H9 (cell line): ENCODE measurements around the gene KLHL3. TPM values are rescaled to one million over a fixed set of nuclear protein-coding genes. Genes with fewer than 3 reads are reported as not detected.

Experiments
- DNase-seq: peaks from one replicate; pipeline ENCODE4 v3.0.0-alpha.2; 2017
- H2AFZ ChIP-seq: one replicate; pipeline ENCODE4 v1.6.1; 2013; ENCODE audit warnings: mild to moderate bottlenecking, low read length, control low read depth, moderate library complexity
- H2AK5ac ChIP-seq: 2 replicates; pipeline ENCODE4 v1.6.1; 2013; ENCODE audit warnings: low read length, control low read depth, mixed read lengths; ENCODE audit not compliant: insufficient read length
- H2BK120ac ChIP-seq: one replicate; pipeline ENCODE4 v1.6.1; 2013; ENCODE audit warnings: low read depth, mild to moderate bottlenecking, low read length, control low read depth, inconsistent platforms; ENCODE audit not compliant: poor library complexity, severe bottlenecking
- H2BK12ac ChIP-seq: 2 replicates; pipeline ENCODE4 v1.6.1; 2013; ENCODE audit warnings: low read length, control low read depth, mixed read lengths, low read depth; ENCODE audit not compliant: insufficient read length
- H2BK15ac ChIP-seq: 2 replicates; pipeline ENCODE4 v1.6.1; 2013; ENCODE audit warnings: low read depth, low read length, control low read depth
- H2BK20ac ChIP-seq: one replicate; pipeline ENCODE4 v1.6.1; 2013; ENCODE audit warnings: low read depth, mild to moderate bottlenecking, low read length, control low read depth, inconsistent platforms; ENCODE audit not compliant: poor library complexity, severe bottlenecking
- H2BK5ac ChIP-seq: 2 replicates; pipeline ENCODE4 v1.6.1; 2013; ENCODE audit warnings: low read length, control low read depth, mixed read lengths; ENCODE audit not compliant: insufficient read length
- H3K14ac ChIP-seq: 2 replicates; pipeline ENCODE4 v1.6.1; 2013; ENCODE audit warnings: low read length, control low read depth; ENCODE audit not compliant: insufficient read depth
- H3K18ac ChIP-seq: 2 replicates; pipeline ENCODE4 v1.6.1; 2013; ENCODE audit warnings: low read depth, mild to moderate bottlenecking, mixed read lengths, low read length, control low read depth; ENCODE audit not compliant: insufficient read length
- H3K23ac ChIP-seq: 2 replicates; pipeline ENCODE4 v1.6.1; 2013; ENCODE audit warnings: low read length, control low read depth, mixed read lengths, low read depth; ENCODE audit not compliant: insufficient read length
- H3K23me2 ChIP-seq: 2 replicates; pipeline ENCODE4 v1.6.1; 2013; ENCODE audit warnings: low read depth, mild to moderate bottlenecking, mixed read lengths, low read length, control low read depth; ENCODE audit not compliant: insufficient read length, poor library complexity, severe bottlenecking
- H3K27ac ChIP-seq: 2 replicates; pipeline ENCODE4 v1.5.1; 2013; ENCODE audit warnings: low read length, control low read depth, mixed read lengths, low read depth; ENCODE audit not compliant: insufficient read length
- H3K27me3 ChIP-seq: 2 replicates; pipeline ENCODE4 v1.6.1; 2013; ENCODE audit warnings: low read length, control low read depth, inconsistent platforms; ENCODE audit not compliant: insufficient read depth
- H3K4ac ChIP-seq: 2 replicates; pipeline ENCODE4 v1.6.1; 2013; ENCODE audit warnings: low read depth, mild to moderate bottlenecking, control low read depth, inconsistent platforms, low read length, moderate library complexity
- H3K4me1 ChIP-seq: 2 replicates; pipeline ENCODE4 v1.6.1; 2013; ENCODE audit warnings: low read length, control low read depth, inconsistent platforms; ENCODE audit not compliant: insufficient read depth
- H3K4me2 ChIP-seq: 2 replicates; pipeline ENCODE4 v1.6.1; 2013; ENCODE audit warnings: low read length, control low read depth, mixed read lengths; ENCODE audit not compliant: insufficient read length, insufficient read depth
- H3K56ac ChIP-seq: 2 replicates; pipeline ENCODE4 v1.6.1; 2013; ENCODE audit warnings: low read depth, mild to moderate bottlenecking, mixed read lengths, low read length, control low read depth; ENCODE audit not compliant: insufficient read length
- H3K79me1 ChIP-seq: 2 replicates; pipeline ENCODE4 v1.6.1; 2013; ENCODE audit warnings: low read depth, mild to moderate bottlenecking, moderate library complexity, low read length, control low read depth, inconsistent platforms; ENCODE audit not compliant: insufficient read depth, poor library complexity, severe bottlenecking
- H3K79me2 ChIP-seq: 2 replicates; pipeline ENCODE4 v1.6.1; 2013; ENCODE audit warnings: low read length, control low read depth, inconsistent platforms; ENCODE audit not compliant: insufficient read depth
- H3K9ac ChIP-seq: 2 replicates; pipeline ENCODE4 v1.6.1; 2013; ENCODE audit warnings: low read length, control low read depth, mixed read lengths; ENCODE audit not compliant: insufficient read length; ENCODE audit errors: extremely low read depth
- H3K9me3 ChIP-seq: one replicate; pipeline ENCODE4 v1.6.1; 2013; ENCODE audit warnings: low read depth, low read length, inconsistent platforms; ENCODE audit not compliant: control insufficient read depth
- H3T11ph ChIP-seq: one replicate; pipeline ENCODE4 v1.6.1; 2013; ENCODE audit warnings: mild to moderate bottlenecking, low read length, control low read depth, inconsistent platforms
- H4K20me1 ChIP-seq: one replicate; pipeline ENCODE4 v1.6.1; 2013; ENCODE audit not compliant: control insufficient read depth, insufficient read length, insufficient read depth
- H4K5ac ChIP-seq: 2 replicates; pipeline ENCODE4 v1.6.1; 2013; ENCODE audit warnings: low read depth, mild to moderate bottlenecking, mixed read lengths, low read length, control low read depth; ENCODE audit not compliant: insufficient read length
- H4K8ac ChIP-seq: replicated peaks from 2 replicates; pipeline ENCODE4 v1.6.1; 2013; ENCODE audit warnings: low read length, control low read depth, mixed read lengths, low read depth; ENCODE audit not compliant: insufficient read length
- H4K91ac ChIP-seq: 2 replicates; pipeline ENCODE4 v1.6.1; 2013; ENCODE audit warnings: low read depth, mild to moderate bottlenecking, moderate library complexity, mixed read lengths, low read length, control low read depth; ENCODE audit not compliant: insufficient read length
- H3K27ac Mint-ChIP-seq, 3 experiments: 2 replicates in 2 of 3; 3 replicates in 1 of 3; pipeline ENCODE4 v1.8.0; 2020 to 2021; ENCODE audit warnings: mixed read lengths in 3 of 3, mild to moderate bottlenecking in 1 of 3, moderate library complexity in 1 of 3
- H3K27me3 Mint-ChIP-seq: 2 replicates; pipeline ENCODE4 v1.8.0; 2021; ENCODE audit warnings: low read depth, mild to moderate bottlenecking, moderate library complexity, mixed read lengths
- H3K36me3 Mint-ChIP-seq, 3 experiments: 2 replicates in 2 of 3; 3 replicates in 1 of 3; pipeline ENCODE4 v1.8.0; 2020 to 2021; ENCODE audit warnings: low read depth in 3 of 3, mixed read lengths in 3 of 3; ENCODE audit not compliant: insufficient read depth in 1 of 3
- H3K4me1 Mint-ChIP-seq, 2 experiments: 2 replicates each; pipeline ENCODE4 v1.8.0; 2020; ENCODE audit warnings: mixed read lengths in 2 of 2
- H3K4me3 Mint-ChIP-seq, 2 experiments: 2 replicates in 1 of 2; 3 replicates in 1 of 2; pipeline ENCODE4 v1.8.0; 2020 to 2021; ENCODE audit warnings: mild to moderate bottlenecking in 2 of 2, mixed read lengths in 2 of 2, moderate library complexity in 1 of 2
- H3K9me3 Mint-ChIP-seq, 2 experiments: 2 replicates in 1 of 2; 3 replicates in 1 of 2; pipeline ENCODE4 v1.8.0; 2020; ENCODE audit warnings: mild to moderate bottlenecking in 2 of 2, mixed read lengths in 2 of 2, moderate library complexity in 1 of 2
- CTCF ChIP-seq: fragments of 200-600 bp; sonication (generic); conservative IDR thresholded peaks from 3 replicates; pipeline ENCODE4 v1.8.0; 2021; ENCODE audit warnings: antibody characterized with exemption, mild to moderate bottlenecking
- WGBS: extraction: QIAGEN DNeasy Blood & Tissue Kit; methylation state at CpG from one replicate; pipeline ENCODE4 v1.1.7; 2013; ENCODE audit warnings: missing lambda C conversion rate, low lambda C conversion rate, mixed read lengths; ENCODE audit not compliant: insufficient read length; ENCODE audit errors: extremely low coverage; 5-methylcytosine and 5-hydroxymethylcytosine counted together
- total RNA-seq: library from RNA; stranded (reverse); gene quantifications from 2 replicates; pipeline ENCODE4 v1.2.1, GENCODE V29; 2021

The KLHL3 gene
- total RNA-seq, 1 experiment from 2014 or later: 12.8 TPM

GRCh38 chr5:137621861-137622823 lies 113.7 kb downstream of the KLHL3 start:
- no peak overlapping the region for H3K4me2 ChIP-seq
- no peak overlapping the region for H2AK5ac ChIP-seq
- no peak overlapping the region for H3K18ac ChIP-seq
- no peaks in the 10 kb centered on the region for H3K27me3 ChIP-seq
- H4K20me1 ChIP-seq: no peaks in the 10 kb centered on the region
- H4K8ac ChIP-seq: no peak overlapping the region
- Mint-ChIP-seq H3K9me3 (no peaks in the 10 kb centered on the region), H3K27me3 (no peaks in the 10 kb centered on the region), H3K27ac (peak overlapping the region in 2 of 3 experiments; percentile 45 to 85; a peak in 4 of 7 replicates), H3K4me3 (no peak overlapping the region), H3K4me1 (no peaks in the 10 kb centered on the region), H3K36me3 (peaks cover 0 to 5% (median 4%) of the 10 kb centered on the region in 3 experiments; a peak in 4 of 7 replicates)
- no peak overlapping the region for H3T11ph ChIP-seq
- no peak overlapping the region for H2AFZ ChIP-seq
- TF ChIP-seq CTCF: no peak
- H3K79me2 ChIP-seq: no peaks in the 10 kb centered on the region
- no peaks in the 10 kb centered on the region for H3K23me2 ChIP-seq
- no peaks in the 10 kb centered on the region for H3K9me3 ChIP-seq
- no peak for DNase-seq
- H3K27ac ChIP-seq: no peak overlapping the region
- H3K9ac ChIP-seq: no peak overlapping the region
- H2BK5ac ChIP-seq: no peak overlapping the region
- no peak overlapping the region for H2BK12ac ChIP-seq
- no peak overlapping the region for H2BK20ac ChIP-seq
- no peak overlapping the region for H3K56ac ChIP-seq
- no peak overlapping the region for H2BK15ac ChIP-seq
- no peak overlapping the region for H3K14ac ChIP-seq
- H2BK120ac ChIP-seq: no peak overlapping the region
- H3K79me1 ChIP-seq: no peaks in the 10 kb centered on the region
- no peaks in the 10 kb centered on the region for H3K4me1 ChIP-seq
- no peak overlapping the region for H3K23ac ChIP-seq
- no peak overlapping the region for H4K91ac ChIP-seq
- H4K5ac ChIP-seq: no peak overlapping the region
- WGBS: no CpG with 5 or more reads among the region's 10 CpGs
- no peak overlapping the region for H3K4ac ChIP-seq
